ENCODE results near the gene GTF2H2.
"Not testable (repeated sequence)": the region's sequence is repeated elsewhere in the genome, so short reads cannot be mapped to it uniquely, and the experiment has no call there.

The GTF2H2 gene

DNA sequence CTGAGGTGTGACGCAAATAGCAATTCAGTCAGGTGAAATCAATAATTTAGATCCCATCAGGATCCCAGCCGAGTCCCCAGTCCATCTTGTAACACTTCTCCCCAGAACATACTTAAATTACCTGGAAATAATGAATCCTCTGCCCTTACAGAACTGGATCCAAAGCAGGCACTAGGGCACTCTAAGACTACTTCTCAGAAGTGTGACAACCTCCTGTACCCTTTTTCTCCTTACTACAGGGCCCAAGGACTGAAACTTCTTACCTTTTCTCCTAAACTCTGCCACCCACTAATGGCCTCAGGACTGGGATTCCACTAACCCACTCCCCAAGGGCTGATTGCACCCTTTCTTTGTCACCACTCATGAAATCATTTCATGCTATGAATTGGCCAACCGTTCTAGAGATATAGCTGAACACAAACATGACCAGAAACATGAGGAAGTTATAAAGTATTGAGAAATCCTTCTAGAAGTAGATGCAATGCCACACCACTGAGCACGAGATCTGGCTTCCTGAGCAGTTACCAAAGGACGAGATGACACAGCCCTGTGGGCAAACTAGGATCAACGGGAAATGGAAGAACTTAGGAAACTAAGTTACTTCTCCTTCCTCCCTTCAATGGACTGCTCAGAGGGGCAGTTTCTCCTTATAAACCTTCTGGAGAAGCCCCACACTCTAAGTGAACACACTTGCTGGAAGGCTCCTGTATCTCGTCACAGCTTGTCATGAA lies 36.3 kb downstream of the GTF2H2 start:
- not testable (repeated sequence) for H3K4me3 ChIP-seq (ENCODE audit: low read depth, low read length, poor library complexity, severe bottlenecking); H3F3A ChIP-seq (ENCODE audit: insufficient read depth, low read length); H3K4me1 ChIP-seq (ENCODE audit: insufficient read depth, low read length, severe bottlenecking); H3K9me3 ChIP-seq (ENCODE audit: low read length); H3K27ac ChIP-seq (ENCODE audit: low read depth, low read length, poor library complexity, severe bottlenecking); H3K36me3 ChIP-seq (ENCODE audit: insufficient read depth, low read length); H3K4me2 ChIP-seq (ENCODE audit: low read length); H3K9me2 ChIP-seq (ENCODE audit: low read depth, low read length); H3K79me2 ChIP-seq (ENCODE audit: insufficient read depth, low read length); H4K20me1 ChIP-seq (ENCODE audit: insufficient read depth, low read length); H3K27me3 ChIP-seq (ENCODE audit: insufficient read depth, low read length); H3K9ac ChIP-seq (ENCODE audit: low read length); H2AFZ ChIP-seq (ENCODE audit: low read length)

DNA sequence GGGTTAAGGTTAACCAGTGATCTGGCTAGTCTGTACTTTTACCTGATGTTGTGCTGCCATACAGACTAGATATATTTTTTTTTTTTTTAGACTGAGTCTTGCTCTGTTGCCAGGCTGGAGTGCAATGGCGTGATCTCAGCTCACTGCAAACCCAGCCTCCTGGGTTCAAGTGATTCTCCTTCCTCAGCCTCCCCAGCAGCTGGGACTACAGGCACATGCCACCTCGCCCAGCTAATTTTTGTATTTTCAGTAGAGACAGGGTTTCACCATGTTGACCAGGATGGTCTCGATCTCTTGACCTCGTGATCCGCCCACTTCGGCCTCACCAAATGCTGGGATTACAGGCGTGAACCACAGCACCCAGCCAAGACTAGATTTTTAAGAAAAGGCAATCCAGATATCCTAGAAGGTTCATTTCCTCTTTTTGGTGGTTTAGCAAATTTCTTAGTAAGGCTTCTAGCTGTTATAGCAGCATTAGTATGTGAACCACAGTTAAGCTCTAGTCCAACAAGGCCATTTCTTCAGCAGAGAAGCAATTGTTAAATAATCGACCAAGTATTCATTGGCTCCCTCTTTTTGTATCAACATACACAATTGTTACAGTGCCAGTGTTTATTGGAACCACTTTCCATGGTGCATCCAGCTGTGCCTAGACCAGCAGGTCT lies 42.1 kb downstream of the GTF2H2 start, which contains the start of gene NAIP:
TSS of gene NAIP (minus strand) at position 51 of the 665 bp plus-strand sequence. CDS start 12,424 bp downstream, outside the sequence.
- not testable (repeated sequence) for H3K36me3 ChIP-seq (ENCODE audit: insufficient read depth, low read length); H4K20me1 ChIP-seq (ENCODE audit: insufficient read depth, low read length); H3K9me2 ChIP-seq (ENCODE audit: low read depth, low read length); H3K4me2 ChIP-seq (ENCODE audit: low read length); H3K4me1 ChIP-seq (ENCODE audit: insufficient read depth, low read length, severe bottlenecking); H3K79me2 ChIP-seq (ENCODE audit: insufficient read depth, low read length); H3F3A ChIP-seq (ENCODE audit: insufficient read depth, low read length); H3K27me3 ChIP-seq (ENCODE audit: insufficient read depth, low read length); H3K9ac ChIP-seq (ENCODE audit: low read length); H2AFZ ChIP-seq (ENCODE audit: low read length); H3K4me3 ChIP-seq (ENCODE audit: low read depth, low read length, poor library complexity, severe bottlenecking); H3K9me3 ChIP-seq (ENCODE audit: low read length); H3K27ac ChIP-seq (ENCODE audit: low read depth, low read length, poor library complexity, severe bottlenecking)

DNA sequence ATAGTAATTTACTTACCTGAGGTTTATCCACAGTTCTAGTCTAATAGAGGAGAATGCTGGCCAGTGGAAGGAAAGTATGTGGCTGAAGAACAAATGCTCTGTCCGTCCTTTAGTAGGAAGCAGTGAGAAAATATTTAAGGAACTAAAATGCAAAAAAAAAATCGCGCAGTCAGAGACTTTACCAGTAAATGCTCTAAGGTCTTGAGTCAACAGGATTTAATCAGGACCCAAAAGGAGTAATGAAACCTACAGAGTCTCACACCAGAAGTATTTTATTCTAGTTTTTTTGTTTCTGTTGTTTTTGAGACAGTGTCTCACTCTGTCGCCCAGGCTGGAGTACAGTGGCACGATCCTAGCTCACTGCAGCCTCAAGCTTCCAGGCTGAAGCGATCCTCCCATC lies 46.8 kb downstream of the GTF2H2 start:
- H3K4me2 ChIP-seq (ENCODE audit: low read length); H3K4me3 ChIP-seq (ENCODE audit: low read depth, low read length, poor library complexity, severe bottlenecking); H3K36me3 ChIP-seq (ENCODE audit: insufficient read depth, low read length): not testable (repeated sequence)

DNA sequence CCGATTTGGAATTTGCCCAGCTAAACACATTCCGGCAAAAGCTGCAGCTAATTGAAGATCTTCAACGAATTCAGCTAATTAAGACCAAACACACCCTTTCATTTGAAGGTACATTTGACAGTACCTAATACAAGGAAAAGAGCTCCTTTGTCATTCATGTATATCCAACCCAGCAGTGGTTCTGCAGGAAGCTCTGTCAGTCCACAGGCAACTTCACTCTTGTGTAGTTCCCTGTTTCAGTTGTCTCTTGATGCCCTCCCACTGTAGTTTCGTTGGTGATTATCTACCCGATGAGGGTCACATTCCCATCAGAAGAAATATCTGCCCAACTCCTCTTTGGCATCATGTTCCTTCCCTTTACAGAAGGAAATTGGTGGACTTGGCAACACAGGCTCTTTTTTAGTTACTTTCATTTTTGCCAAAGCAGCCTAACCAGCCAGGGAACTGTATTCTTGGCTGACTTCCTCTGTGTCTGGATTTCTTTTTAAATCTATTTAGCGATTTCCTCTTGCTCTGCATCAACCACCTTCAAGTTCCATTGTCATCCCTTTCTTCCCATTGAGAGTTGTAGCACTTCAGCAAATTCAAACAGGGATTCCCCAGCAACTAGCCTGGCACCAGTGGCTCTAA lies 49.0 kb downstream of the GTF2H2 start:
- not testable (repeated sequence) for H3K36me3 ChIP-seq (ENCODE audit: insufficient read depth, low read length); H3F3A ChIP-seq (ENCODE audit: insufficient read depth, low read length); H3K4me3 ChIP-seq (ENCODE audit: low read depth, low read length, poor library complexity, severe bottlenecking); H3K27me3 ChIP-seq (ENCODE audit: insufficient read depth, low read length); H3K9me3 ChIP-seq (ENCODE audit: low read length); H3K79me2 ChIP-seq (ENCODE audit: insufficient read depth, low read length); H3K27ac ChIP-seq (ENCODE audit: low read depth, low read length, poor library complexity, severe bottlenecking); H4K20me1 ChIP-seq (ENCODE audit: insufficient read depth, low read length); H3K4me1 ChIP-seq (ENCODE audit: insufficient read depth, low read length, severe bottlenecking); H3K9me2 ChIP-seq (ENCODE audit: low read depth, low read length); H3K4me2 ChIP-seq (ENCODE audit: low read length); H2AFZ ChIP-seq (ENCODE audit: low read length); H3K9ac ChIP-seq (ENCODE audit: low read length)

More for the DNA sequence above, 46.8 kb downstream of the GTF2H2 start:
- H3K79me2 ChIP-seq (ENCODE audit: insufficient read depth, low read length); H3F3A ChIP-seq (ENCODE audit: insufficient read depth, low read length); H2AFZ ChIP-seq (ENCODE audit: low read length); H3K27ac ChIP-seq (ENCODE audit: low read depth, low read length, poor library complexity, severe bottlenecking); H3K4me1 ChIP-seq (ENCODE audit: insufficient read depth, low read length, severe bottlenecking); H3K9ac ChIP-seq (ENCODE audit: low read length); H3K9me3 ChIP-seq (ENCODE audit: low read length); H3K9me2 ChIP-seq (ENCODE audit: low read depth, low read length); H4K20me1 ChIP-seq (ENCODE audit: insufficient read depth, low read length); H3K27me3 ChIP-seq (ENCODE audit: insufficient read depth, low read length): not testable (repeated sequence)

DNA sequence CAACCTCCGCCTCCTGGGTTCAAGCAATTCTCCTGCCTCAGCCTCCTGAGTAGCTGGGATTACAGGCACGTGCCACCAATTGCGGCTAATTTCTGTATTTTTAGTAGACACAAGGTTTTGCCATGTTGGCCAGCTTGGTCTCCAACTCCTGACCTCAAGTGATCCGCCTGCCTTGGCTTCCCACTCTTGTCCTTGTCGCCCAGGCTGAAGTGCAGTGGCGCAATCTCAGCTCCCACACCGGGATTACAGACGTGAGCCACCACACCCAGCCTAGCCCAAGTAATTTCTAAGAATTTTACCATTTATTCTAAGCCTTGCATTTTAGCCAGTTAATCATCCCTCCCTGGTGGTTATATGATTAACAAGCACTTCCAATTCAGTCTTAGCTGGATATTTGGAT lies 53.3 kb downstream of the GTF2H2 start:
- Histone ChIP-seq H3K79me2 (ENCODE audit: insufficient read depth, low read length) (no peaks in the 10 kb centered on the region), H2AFZ (ENCODE audit: low read length) (no peak overlapping the region), H3K27ac (ENCODE audit: low read depth, low read length, poor library complexity, severe bottlenecking) (no peak overlapping the region), H3K36me3 (ENCODE audit: insufficient read depth, low read length) (no peaks in the 10 kb centered on the region; the same call in 1 of the 2 replicates), H3K27me3 (ENCODE audit: insufficient read depth, low read length) (no peaks in the 10 kb centered on the region), H3K4me1 (ENCODE audit: insufficient read depth, low read length, severe bottlenecking) (no peaks in the 10 kb centered on the region), H3F3A (ENCODE audit: insufficient read depth, low read length) (no peaks in the 10 kb centered on the region), H3K9me2 (ENCODE audit: low read depth, low read length) (no peaks in the 10 kb centered on the region), H3K9me3 (ENCODE audit: low read length) (no peaks in the 10 kb centered on the region), H4K20me1 (ENCODE audit: insufficient read depth, low read length) (no peaks in the 10 kb centered on the region), H3K9ac (ENCODE audit: low read length) (no peak overlapping the region), H3K4me3 (ENCODE audit: low read depth, low read length, poor library complexity, severe bottlenecking) (no peak overlapping the region), H3K4me2 (ENCODE audit: low read length) (no peak overlapping the region)
- TF ChIP-seq, protein P1, sequence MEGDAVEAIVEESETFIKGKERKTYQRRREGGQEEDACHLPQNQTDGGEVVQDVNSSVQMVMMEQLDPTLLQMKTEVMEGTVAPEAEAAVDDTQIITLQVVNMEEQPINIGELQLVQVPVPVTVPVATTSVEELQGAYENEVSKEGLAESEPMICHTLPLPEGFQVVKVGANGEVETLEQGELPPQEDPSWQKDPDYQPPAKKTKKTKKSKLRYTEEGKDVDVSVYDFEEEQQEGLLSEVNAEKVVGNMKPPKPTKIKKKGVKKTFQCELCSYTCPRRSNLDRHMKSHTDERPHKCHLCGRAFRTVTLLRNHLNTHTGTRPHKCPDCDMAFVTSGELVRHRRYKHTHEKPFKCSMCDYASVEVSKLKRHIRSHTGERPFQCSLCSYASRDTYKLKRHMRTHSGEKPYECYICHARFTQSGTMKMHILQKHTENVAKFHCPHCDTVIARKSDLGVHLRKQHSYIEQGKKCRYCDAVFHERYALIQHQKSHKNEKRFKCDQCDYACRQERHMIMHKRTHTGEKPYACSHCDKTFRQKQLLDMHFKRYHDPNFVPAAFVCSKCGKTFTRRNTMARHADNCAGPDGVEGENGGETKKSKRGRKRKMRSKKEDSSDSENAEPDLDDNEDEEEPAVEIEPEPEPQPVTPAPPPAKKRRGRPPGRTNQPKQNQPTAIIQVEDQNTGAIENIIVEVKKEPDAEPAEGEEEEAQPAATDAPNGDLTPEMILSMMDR (IDR thresholded peaks at IDR 0.05; ENCODE audit: low read length): no peak
- TF ChIP-seq EZH2 (IDR thresholded peaks at IDR 0.05; ENCODE audit: borderline replicate concordance, low read length): no peak
